ENCODE data around the gene LMX1B. TPM values are rescaled to one million over a fixed set of nuclear protein-coding genes. Genes with fewer than 3 reads are reported as not detected.
"Not testable (repeated sequence)": the region's sequence is repeated elsewhere in the genome, so short reads cannot be mapped to it uniquely, and the experiment has no call there.

The LMX1B gene
- total RNA-seq, 1 donor from 2014 or later, result 0.27 TPM

DNA sequence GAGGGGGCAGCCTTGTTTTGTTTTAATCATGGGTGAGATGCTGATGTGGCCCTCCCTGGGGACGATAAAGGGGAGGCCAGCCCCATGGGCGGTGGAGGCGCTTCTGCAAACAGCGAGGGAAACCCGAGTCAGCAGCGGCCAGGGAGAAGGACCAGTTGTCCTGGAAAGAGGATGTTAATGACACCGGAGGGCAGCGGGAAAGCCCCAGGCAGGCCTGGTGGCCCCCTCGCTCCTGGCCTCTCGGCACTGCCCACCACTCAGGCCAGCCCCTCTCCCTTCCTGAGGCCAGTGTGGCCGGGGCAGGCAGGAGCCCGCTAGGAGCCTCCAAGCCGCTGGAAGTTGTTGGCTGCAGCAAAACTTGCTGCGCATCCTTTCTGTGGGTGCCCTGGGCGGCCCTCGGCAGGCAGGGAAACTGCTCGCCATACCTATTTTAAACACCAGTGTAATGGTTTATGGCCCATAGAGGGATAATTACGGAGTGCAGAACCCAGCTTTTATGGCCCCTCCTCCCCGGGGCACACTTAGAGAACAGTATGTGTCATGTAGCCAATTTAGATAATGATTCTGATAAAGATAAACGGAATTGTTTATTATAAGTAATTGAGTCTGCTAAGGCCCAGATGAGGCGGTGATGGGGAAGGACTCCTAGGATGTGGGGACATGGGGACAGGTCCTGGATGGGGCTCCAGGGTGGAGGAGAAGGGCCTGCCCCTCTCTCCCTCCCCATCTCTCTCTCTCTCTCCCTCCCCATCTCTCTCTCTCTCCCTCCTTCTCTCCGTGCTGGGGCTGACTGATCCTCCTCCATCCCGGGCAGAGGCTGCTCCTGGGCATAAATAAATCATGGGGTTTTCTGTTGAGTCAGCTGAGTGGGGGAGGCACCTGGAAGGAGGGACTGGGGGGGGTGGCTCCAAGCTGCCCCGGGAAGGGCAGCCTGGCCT is 36.9 kb downstream of the LMX1B start:
- TF ChIP-seq, protein P1, sequence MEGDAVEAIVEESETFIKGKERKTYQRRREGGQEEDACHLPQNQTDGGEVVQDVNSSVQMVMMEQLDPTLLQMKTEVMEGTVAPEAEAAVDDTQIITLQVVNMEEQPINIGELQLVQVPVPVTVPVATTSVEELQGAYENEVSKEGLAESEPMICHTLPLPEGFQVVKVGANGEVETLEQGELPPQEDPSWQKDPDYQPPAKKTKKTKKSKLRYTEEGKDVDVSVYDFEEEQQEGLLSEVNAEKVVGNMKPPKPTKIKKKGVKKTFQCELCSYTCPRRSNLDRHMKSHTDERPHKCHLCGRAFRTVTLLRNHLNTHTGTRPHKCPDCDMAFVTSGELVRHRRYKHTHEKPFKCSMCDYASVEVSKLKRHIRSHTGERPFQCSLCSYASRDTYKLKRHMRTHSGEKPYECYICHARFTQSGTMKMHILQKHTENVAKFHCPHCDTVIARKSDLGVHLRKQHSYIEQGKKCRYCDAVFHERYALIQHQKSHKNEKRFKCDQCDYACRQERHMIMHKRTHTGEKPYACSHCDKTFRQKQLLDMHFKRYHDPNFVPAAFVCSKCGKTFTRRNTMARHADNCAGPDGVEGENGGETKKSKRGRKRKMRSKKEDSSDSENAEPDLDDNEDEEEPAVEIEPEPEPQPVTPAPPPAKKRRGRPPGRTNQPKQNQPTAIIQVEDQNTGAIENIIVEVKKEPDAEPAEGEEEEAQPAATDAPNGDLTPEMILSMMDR (IDR thresholded peaks at IDR 0.05), result no peak
- Mint-ChIP-seq H3K27me3 (ENCODE audit: unreplicated experiment) (peaks cover 66% of the 10 kb centered on the region), H3K4me3 (ENCODE audit: unreplicated experiment) (no peak overlapping the region), H3K9me3 (ENCODE audit: unreplicated experiment) (no peaks in the 10 kb centered on the region), H3K36me3 (ENCODE audit: unreplicated experiment) (no peaks in the 10 kb centered on the region), H3K27ac (ENCODE audit: unreplicated experiment) (no peak overlapping the region), H3K4me1 (ENCODE audit: unreplicated experiment) (peaks cover 2% of the 10 kb centered on the region)
- DNase-seq (ENCODE audit: extremely low spot score, unreplicated experiment), result no peak

DNA sequence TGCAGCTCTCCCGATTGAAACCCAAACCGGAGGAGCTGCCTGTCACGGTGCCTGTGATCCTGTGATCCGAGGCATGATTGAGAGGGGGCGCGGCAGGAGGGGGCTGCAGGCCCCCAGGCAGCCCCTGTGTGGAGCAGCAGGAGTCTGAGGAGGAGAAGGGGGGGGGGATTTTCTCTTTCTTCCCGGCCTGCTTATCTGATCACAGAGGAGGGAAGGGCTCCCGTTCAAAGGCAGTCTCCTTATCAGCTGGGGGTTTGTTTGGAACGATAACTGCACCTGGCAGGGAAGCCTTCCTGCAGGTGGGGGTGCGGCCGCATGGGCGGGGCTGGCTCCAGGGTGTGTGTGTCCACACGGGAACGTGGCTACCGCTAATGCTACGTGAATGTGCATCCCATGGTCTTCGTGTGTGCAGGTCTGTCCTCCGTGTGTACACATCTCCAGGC is 38.4 kb downstream of the LMX1B start:
- Mint-ChIP-seq H3K4me3 (ENCODE audit: unreplicated experiment) (no peak overlapping the region), H3K36me3 (ENCODE audit: unreplicated experiment) (no peaks in the 10 kb centered on the region), H3K9me3 (ENCODE audit: unreplicated experiment) (no peaks in the 10 kb centered on the region), H3K4me1 (ENCODE audit: unreplicated experiment) (peaks cover 2% of the 10 kb centered on the region), H3K27ac (ENCODE audit: unreplicated experiment) (no peak overlapping the region), H3K27me3 (ENCODE audit: unreplicated experiment) (peaks cover 68% of the 10 kb centered on the region)
- TF ChIP-seq, protein P1 (IDR thresholded peaks at IDR 0.05), result no peak
- no peak for DNase-seq (ENCODE audit: extremely low spot score, unreplicated experiment)

DNA sequence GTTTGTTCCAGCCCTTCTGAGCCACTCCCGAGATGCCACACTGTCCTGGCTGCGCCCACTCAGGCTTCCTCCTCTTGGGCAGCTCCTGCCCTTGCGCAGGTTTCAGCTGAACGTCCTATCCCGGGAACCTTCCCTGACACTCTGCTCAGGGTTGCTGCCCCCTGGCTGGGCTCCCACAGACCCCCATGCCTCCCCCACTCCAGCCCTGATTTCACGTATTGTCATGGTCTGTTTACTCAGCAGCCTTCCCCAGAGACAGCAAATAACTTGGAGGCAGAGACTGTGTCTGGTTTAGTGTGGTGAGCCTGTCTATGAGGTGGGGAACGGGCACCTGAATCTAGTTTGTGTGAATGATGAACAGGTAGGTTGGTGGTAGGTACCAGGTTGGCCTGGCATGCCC is 40.4 kb downstream of the LMX1B start:
- Mint-ChIP-seq H3K4me3 (ENCODE audit: unreplicated experiment) (no peak overlapping the region), H3K27ac (ENCODE audit: unreplicated experiment) (no peak overlapping the region), H3K9me3 (ENCODE audit: unreplicated experiment) (no peaks in the 10 kb centered on the region), H3K27me3 (ENCODE audit: unreplicated experiment) (peaks cover 57% of the 10 kb centered on the region), H3K36me3 (ENCODE audit: unreplicated experiment) (no peaks in the 10 kb centered on the region), H3K4me1 (ENCODE audit: unreplicated experiment) (peaks cover 2% of the 10 kb centered on the region)
- TF ChIP-seq, protein P1 (IDR thresholded peaks at IDR 0.05), result no peak
- no peak for DNase-seq (ENCODE audit: extremely low spot score, unreplicated experiment)

DNA sequence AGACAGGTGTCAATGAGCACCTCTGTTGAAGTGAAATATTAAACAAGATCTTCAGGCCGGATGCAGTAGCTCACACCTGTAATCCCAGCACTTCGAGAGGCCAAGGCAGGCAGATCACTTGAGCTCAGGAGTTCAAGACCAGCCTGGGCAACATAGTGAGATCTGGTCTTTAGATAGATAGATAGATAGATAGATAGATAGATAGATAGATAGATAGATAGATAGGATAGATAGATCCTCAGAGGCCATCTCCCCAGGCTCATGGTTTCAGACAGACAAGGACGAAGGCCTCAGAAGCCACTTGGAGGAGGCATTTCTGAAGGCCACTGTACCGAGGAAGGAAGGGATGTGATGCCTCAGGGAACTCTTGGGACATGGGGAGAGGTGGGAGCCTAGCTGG is 42.5 kb downstream of the LMX1B start:
- H3K27ac Mint-ChIP-seq (ENCODE audit: unreplicated experiment); H3K4me3 Mint-ChIP-seq (ENCODE audit: unreplicated experiment); DNase-seq (ENCODE audit: extremely low spot score, unreplicated experiment); H3K9me3 Mint-ChIP-seq (ENCODE audit: unreplicated experiment); H3K36me3 Mint-ChIP-seq (ENCODE audit: unreplicated experiment); H3K4me1 Mint-ChIP-seq (ENCODE audit: unreplicated experiment): not testable (repeated sequence)
- H3K27me3 Mint-ChIP-seq (ENCODE audit: unreplicated experiment), result peaks cover 42% of the 10 kb centered on the region

DNA sequence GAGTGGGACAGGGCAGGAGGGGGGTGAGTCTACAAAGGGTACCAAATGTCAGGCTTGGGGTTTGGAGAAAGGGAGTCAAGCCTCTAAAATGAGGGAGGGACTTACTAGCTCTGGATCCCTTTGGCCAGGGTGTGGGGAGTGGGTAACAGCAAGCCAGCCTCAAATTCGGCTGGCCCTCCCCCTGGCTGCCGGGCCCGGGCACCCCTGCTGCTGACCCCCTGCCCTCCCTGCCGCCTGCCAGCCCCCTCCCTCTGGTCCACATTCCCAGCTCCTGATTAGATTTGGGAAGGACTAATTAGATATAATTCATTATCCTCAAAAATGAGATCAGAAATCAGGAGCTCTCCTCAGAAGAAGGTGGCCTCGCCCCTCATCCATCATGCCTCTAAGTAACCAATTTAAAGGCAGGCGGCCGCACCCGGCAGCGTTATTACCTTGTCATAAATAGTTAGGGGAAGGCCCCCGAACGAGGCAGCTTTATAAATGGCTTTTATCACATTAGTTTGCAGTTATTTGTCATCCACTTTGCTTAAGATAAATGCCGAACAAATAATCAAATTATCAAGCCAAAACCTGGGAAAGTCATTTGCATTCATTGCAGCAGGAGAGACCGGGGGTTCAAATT is 44.6 kb downstream of the LMX1B start:
- peaks cover 32% of the 10 kb centered on the region for H3K27me3 Mint-ChIP-seq (ENCODE audit: unreplicated experiment)
- H3K4me1 Mint-ChIP-seq (ENCODE audit: unreplicated experiment), result no peaks in the 10 kb centered on the region
- no peak for DNase-seq (ENCODE audit: extremely low spot score, unreplicated experiment)
- no peak overlapping the region for H3K27ac Mint-ChIP-seq (ENCODE audit: unreplicated experiment)
- H3K9me3 Mint-ChIP-seq (ENCODE audit: unreplicated experiment), result no peaks in the 10 kb centered on the region
- TF ChIP-seq, protein P1 (IDR thresholded peaks at IDR 0.05), result no peak
- H3K4me3 Mint-ChIP-seq (ENCODE audit: unreplicated experiment), result no peak overlapping the region
- no peaks in the 10 kb centered on the region for H3K36me3 Mint-ChIP-seq (ENCODE audit: unreplicated experiment)

All from osteocyte (in vitro differentiated cells).